ENCODE measurements around the gene PIGR. TPM values are rescaled to one million over a fixed set of nuclear protein-coding genes. Genes with fewer than 3 reads are reported as not detected.

Gene PIGR
- total and polyA plus RNA-seq, 2 donors from 2014 or later = 187 to 841 TPM

- no peak overlapping the region for H3K9ac ChIP-seq (ENCODE audit: low read length in 3 of 3)
- H3K4me1 ChIP-seq (ENCODE audit: control insufficient read depth in 2 of 3, insufficient read depth in 2 of 3, low read depth in 1 of 3, low read length in 3 of 3) = peaks cover 0 to 4% (median 0%) of the 10 kb centered on the region in 3 donors
- DNase-seq (peak in 1 of 5 donors; percentile 77), FAIRE-seq (no peak)
- no peak for TF ChIP-seq CTCF (IDR thresholded peaks at IDR 0.05; ENCODE audit: borderline replicate concordance, extremely low read depth, insufficient read depth)
- no peak overlapping the region for H3K4me3 ChIP-seq (ENCODE audit: low read length in 3 of 3)
- peaks cover 0 to 4% (median 0%) of the 10 kb centered on the region in 3 donors for H3K36me3 ChIP-seq (ENCODE audit: control insufficient read depth in 2 of 3, insufficient read depth in 3 of 3, low read length in 3 of 3)
- intact Hi-C loops (cut with DNase I) = no loop called here
- no peaks in the 10 kb centered on the region for H3K27me3 ChIP-seq (ENCODE audit: control insufficient read depth, insufficient read depth, low read length)
- peak overlapping the region in 1 of 2 donors; percentile 30 for H3K27ac ChIP-seq (ENCODE audit: low read depth in 2 of 2, low read length in 2 of 2)
- peaks cover 0 to 5% (median 0%) of the 10 kb centered on the region in 3 donors for H3K9me3 ChIP-seq (ENCODE audit: control insufficient read depth in 2 of 3, insufficient read depth in 1 of 3, low read length in 3 of 3)
Observed at GRCh38 chr1:206923009-206923960, 23.0 kb downstream of the PIGR start.

GRCh38 chr1:206922524-206922923, 23.7 kb downstream of the PIGR start:
- FAIRE-seq = no peak
- DNase-seq = peak in 1 of 5 donors; percentile 32
- Histone ChIP-seq H3K27ac (ENCODE audit: low read depth in 2 of 2, low read length in 2 of 2) (peak overlapping the region in 1 of 2 donors; percentile 30), H3K4me1 (ENCODE audit: control insufficient read depth in 2 of 3, insufficient read depth in 2 of 3, low read depth in 1 of 3, low read length in 3 of 3) (peaks cover 0 to 4% (median 0%) of the 10 kb centered on the region in 3 donors), H3K27me3 (ENCODE audit: control insufficient read depth, insufficient read depth, low read length) (no peaks in the 10 kb centered on the region), H3K4me3 (ENCODE audit: low read length in 3 of 3) (no peak overlapping the region), H3K9me3 (ENCODE audit: control insufficient read depth in 2 of 3, insufficient read depth in 1 of 3, low read length in 3 of 3) (peaks cover 0 to 5% (median 0%) of the 10 kb centered on the region in 3 donors), H3K36me3 (ENCODE audit: control insufficient read depth in 2 of 3, insufficient read depth in 3 of 3, low read length in 3 of 3) (peaks cover 0 to 4% (median 0%) of the 10 kb centered on the region in 3 donors), H3K9ac (ENCODE audit: low read length in 3 of 3) (no peak overlapping the region)
- intact Hi-C loops (cut with DNase I) = no loop called here
- TF ChIP-seq CTCF (IDR thresholded peaks at IDR 0.05; ENCODE audit: borderline replicate concordance, extremely low read depth, insufficient read depth) = no peak

- Histone ChIP-seq H3K4me1 (ENCODE audit: control insufficient read depth in 2 of 3, insufficient read depth in 2 of 3, low read depth in 1 of 3, low read length in 3 of 3) (peaks cover 0 to 4% (median 0%) of the 10 kb centered on the region in 3 donors), H3K27me3 (ENCODE audit: control insufficient read depth, insufficient read depth, low read length) (no peaks in the 10 kb centered on the region), H3K9me3 (ENCODE audit: control insufficient read depth in 2 of 3, insufficient read depth in 1 of 3, low read length in 3 of 3) (peaks cover 0 to 5% (median 0%) of the 10 kb centered on the region in 3 donors), H3K9ac (ENCODE audit: low read length in 3 of 3) (no peak within 1 kb of the TSS), H3K27ac (ENCODE audit: low read depth in 2 of 2, low read length in 2 of 2) (peak within 1 kb of the TSS in 1 of 2 donors; percentile 42), H3K4me3 (ENCODE audit: low read length in 3 of 3) (no peak within 1 kb of the TSS), H3K36me3 (ENCODE audit: control insufficient read depth in 2 of 3, insufficient read depth in 3 of 3, low read length in 3 of 3) (peaks cover 0 to 4% (median 0%) of the 10 kb centered on the region in 3 donors)
- FAIRE-seq (no peak), DNase-seq (peak in 2 of 5 donors; percentile 7 to 19)
- no peak for TF ChIP-seq CTCF (IDR thresholded peaks at IDR 0.05; ENCODE audit: borderline replicate concordance, extremely low read depth, insufficient read depth)
- intact Hi-C loops (cut with DNase I) = no loop called here
Observed at GRCh38 chr1:206921772-206922265, 24.4 kb downstream of the PIGR start, which contains the start of gene FCMR. Gene FCMR, minus strand, starts transcription at chr1:206921941. Its CDS starts 87 bp downstream, at chr1:206921854.
